CD1c-positive myeloid dendritic cell (primary cell): ENCODE measurements around the gene MYO3A.

Experiments used
- DNase-seq: peaks from one replicate; pipeline ENCODE4 v3.0.0-alpha.2; 2016; ENCODE audit errors: extremely low spot score

The MYO3A gene, protein sequence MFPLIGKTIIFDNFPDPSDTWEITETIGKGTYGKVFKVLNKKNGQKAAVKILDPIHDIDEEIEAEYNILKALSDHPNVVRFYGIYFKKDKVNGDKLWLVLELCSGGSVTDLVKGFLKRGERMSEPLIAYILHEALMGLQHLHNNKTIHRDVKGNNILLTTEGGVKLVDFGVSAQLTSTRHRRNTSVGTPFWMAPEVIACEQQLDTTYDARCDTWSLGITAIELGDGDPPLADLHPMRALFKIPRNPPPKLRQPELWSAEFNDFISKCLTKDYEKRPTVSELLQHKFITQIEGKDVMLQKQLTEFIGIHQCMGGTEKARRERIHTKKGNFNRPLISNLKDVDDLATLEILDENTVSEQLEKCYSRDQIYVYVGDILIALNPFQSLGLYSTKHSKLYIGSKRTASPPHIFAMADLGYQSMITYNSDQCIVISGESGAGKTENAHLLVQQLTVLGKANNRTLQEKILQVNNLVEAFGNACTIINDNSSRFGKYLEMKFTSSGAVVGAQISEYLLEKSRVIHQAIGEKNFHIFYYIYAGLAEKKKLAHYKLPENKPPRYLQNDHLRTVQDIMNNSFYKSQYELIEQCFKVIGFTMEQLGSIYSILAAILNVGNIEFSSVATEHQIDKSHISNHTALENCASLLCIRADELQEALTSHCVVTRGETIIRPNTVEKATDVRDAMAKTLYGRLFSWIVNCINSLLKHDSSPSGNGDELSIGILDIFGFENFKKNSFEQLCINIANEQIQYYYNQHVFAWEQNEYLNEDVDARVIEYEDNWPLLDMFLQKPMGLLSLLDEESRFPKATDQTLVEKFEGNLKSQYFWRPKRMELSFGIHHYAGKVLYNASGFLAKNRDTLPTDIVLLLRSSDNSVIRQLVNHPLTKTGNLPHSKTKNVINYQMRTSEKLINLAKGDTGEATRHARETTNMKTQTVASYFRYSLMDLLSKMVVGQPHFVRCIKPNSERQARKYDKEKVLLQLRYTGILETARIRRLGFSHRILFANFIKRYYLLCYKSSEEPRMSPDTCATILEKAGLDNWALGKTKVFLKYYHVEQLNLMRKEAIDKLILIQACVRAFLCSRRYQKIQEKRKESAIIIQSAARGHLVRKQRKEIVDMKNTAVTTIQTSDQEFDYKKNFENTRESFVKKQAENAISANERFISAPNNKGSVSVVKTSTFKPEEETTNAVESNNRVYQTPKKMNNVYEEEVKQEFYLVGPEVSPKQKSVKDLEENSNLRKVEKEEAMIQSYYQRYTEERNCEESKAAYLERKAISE (N-terminal part only)

DNA sequence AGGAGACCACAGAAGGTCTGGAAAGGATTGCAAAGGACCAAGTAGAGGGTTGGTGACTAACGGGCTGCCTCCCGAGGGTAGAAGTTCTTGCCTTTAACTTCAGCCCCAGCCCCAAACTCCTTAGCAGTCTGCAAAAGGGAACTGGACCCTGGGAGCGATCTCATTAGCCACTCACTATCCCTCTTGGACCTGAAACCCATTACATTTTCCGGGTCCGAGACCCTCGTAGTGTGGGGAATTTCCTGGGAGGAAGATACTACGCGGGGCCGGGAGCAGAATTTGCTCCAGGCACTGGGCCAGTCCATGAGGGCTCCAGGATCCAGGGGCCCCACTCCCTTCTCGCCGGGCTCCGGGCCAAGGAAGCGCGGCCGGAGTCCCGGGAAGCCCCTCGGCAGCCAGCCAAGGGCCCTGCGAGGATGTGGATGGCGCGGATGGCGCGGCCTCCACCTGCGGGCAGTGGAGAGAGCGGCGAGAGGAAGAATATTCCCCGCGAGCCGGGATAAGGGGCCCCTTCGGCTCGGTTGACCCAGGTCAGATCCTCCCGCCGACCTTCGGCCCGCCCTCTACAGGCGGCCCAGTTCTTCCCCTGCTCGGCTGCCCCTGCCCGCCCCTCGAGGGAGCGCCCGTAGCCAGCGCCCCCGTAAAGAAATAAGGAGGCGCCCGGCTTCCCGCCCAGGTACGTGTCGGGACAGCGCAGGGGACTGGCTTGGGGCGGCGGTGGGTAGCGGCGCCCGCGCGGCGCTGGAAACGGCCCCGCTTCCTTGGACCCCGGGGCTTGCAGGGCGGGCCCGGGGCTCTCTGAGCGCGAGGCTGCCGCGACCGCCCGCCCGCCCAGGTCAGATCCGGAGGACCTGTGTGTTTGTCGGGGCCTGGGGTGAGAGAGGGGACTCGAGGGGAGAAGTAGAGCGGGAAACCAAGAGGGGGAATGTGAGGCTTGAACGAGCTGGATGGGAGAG, at the start of gene MYO3A:
Gene MYO3A (plus strand): TSS at position 577 of the 956 bp plus-strand sequence. CDS start 17,882 bp downstream, outside the sequence.
- DNase-seq = no peak

DNA sequence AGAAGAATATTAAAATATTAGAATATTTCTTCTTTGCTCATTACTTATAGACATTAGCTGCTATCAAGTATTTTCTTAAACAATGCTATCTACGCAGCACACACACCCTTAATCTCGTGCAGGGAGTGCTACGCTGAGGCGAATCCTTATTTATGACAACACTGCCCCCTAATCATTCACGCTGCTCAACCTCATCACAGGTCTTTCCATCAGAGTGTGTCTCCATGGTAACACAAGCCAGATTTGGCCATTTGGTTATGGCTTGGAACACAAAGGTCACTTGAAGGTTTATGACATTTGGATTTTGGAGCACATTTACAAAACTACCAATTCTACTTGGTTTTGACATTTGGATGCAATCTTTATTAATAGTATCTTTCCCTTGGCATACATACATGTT, 45.4 kb upstream of the MYO3A start:
- no peak for DNase-seq

DNA sequence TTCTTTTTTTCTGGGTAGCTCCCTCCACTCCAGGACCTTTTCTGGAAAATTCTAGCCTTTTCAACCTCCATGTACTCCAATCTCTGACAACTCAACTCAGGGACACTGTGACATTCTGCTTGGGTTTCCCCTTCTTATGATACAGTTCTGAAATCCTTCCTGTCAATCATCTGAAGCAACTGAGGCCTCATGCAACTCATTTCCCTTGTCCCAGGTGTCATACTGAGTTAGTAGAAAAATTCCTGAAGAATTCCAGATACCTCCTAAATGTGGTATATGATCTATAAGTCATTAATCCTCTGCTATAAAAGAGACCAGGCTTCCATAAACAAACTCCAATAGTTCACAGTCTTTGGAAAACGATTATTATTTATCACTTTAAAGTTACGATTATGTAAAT, 43.0 kb upstream of the MYO3A start:
- DNase-seq = no peak

DNA sequence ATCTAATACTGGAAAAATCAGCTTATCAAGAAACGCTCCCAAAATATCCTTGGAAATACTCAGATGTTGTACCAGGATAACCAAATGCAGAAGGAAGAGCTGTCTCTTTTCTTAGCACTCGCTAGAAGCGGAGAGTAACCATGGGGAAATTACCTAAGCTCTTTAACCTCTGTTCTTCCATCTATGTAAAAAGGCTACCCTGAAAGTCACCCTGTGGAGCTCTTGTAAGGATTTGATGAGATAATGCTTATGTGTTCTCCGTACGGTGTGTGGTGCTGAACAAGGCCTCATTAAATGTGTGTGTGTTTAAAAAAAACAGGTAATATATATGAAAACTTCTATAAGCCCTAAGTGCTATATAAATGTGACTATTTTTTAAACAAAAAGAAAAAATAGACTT, 38.2 kb upstream of the MYO3A start:
- DNase-seq = no peak

DNA sequence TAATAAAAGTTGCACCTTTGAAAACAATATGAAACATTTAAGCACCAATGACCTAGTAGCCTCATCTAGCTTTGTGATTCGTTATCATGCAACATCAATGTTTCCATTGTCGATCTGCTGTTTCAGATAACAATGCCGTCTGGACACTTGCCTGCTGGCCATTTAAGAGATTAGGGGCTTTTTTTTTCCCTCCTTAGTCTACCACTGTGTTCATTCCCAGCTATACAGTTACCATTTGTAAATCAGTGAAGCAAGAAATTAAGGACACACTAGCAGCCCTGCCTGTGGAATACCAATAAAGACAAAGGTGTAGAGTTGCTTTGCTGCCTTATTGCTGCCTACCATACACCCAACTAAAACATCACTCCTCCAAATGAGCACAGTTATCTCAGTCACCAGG, 37.6 kb upstream of the MYO3A start:
- no peak for DNase-seq

DNA sequence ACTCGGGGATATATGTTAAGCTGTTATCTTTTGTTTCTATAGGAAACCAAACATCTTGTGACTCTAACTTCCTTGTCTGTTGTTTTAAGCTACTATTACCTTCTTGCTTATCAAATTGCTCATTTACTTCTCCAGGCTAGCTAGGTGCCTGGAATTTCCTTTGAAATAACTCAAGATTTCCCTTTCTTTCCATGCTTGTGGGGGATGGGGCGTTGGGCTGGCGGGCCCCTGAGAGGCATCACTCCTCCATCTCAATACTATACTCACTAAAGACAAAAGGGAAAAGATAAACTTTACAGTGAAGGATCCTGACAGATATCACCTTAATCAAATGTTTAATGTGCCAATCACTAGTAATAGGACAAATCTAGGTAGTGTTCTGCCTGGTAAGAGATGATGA, 34.7 kb upstream of the MYO3A start:
- no peak for DNase-seq

DNA sequence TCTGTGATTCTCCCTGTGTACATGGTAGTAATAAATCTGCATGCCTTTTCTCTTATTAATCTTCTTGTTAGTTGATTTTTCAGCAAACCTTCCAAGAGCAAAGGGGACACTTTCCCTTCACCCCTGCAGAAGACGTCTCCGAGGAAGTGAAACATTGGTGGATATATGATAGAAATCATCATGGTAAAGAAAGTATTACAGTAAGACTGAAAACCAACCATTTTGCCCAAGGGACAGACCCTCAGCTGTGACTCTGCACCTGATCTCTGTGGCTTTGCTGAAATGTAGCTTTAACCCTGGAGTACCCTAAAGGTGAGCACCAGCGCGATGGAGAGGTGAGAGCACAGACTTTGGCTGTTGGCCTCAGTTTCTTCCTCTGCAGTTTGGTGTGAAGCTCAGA, 32.8 kb upstream of the MYO3A start:
- DNase-seq = no peak

DNA sequence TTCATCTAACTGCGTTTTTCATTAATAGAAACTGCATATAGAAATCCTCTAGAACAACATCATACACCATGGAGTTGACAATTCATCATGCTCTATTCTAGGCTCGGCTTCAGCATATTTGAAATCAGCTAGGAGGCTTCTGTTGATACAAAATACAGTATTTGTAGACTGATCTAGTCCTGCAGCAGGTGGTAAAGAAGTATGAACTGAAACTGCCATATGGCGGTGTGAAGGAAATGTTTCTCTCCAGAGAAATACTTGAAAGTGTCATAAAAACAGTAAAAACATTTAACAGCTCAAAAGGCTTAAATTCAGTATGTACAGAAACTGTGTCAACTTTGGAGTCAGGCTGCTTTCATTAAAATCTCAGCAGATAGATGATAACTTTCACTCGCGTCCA, 32.0 kb upstream of the MYO3A start:
- no peak for DNase-seq

DNA sequence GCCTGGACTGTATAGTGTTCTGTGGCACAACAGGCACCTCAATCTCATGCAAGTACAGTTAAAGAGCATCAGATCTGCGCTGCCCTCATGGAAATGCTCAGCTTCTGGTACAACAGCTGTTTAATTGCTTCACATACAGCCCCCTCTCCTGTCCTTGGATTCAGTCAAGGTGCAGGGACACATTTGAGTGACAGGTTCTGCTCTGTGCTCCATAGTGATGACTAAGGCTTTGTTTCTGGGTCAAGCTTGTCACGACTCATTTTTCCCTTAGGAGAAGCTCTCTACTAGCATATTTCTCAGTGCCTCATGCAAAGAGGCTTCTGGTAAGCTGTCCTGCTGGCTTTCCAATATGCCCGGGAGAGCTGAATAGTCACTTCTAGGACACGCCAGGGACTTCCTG, 26.8 kb upstream of the MYO3A start:
- no peak for DNase-seq

DNA sequence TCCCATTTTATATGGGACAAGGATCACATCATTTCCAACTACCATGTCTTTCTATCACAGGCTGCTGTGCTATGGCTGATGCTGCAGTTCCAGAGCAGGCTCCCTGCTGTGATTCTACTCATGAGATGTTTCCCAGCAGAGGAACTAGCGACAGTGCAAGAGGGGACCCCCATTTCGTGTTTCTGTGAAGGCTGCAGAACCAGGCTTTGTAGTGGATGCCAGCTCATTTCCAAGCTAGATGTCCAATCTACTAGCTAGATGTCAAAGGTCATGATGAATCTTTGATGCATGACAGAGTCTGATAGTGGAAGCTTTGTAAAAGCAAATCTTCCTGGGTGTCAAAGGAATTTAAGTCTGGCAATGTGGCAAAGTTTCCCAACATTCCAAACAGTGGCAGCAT, 21.2 kb upstream of the MYO3A start:
- DNase-seq = no peak

DNA sequence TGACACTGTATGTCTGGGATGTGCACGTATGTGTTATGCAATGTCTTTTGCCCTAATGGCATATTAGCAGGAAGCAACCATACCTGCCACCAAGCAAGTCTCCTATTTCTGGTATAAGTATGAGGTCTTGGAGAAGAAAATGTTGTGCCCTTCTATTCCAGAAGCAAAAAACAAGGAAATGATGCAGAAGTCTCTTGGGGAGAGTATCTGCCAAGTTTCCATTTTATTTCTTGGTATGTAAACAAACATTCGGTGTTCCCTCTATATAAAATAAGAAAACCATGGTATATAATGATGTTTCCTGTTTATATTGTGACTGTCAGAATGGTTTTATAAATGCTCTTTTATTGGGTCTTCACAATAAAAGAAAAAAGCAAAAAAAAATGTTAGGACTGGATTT, 19.3 kb upstream of the MYO3A start:
- no peak for DNase-seq

DNA sequence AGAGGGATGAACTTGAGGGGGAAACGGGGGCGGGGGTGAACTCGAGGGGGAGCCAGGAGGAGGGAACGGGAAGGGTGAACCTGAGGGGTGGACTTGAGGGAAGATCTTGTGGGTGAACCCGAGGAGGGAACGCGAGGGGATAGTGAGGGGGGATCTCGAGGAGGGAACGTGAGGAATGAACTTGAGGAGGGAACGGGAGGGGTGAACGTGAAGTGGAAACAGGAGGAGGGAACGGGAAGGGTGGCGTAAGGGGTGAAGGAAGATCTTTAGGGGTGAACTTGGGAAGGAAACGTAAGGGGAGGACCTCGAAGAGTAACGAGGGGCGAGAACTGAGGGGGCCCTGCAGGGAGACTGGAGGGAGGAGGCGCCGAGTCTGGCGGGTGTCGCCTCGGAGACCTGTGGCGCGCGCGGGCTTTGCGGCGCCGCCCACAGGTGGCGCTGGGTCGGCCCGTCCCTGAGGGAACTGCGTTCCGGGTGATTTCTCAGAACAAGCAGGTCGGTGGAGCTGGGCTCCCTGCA, 651 bp downstream of the MYO3A start:
- DNase-seq = no peak

DNA sequence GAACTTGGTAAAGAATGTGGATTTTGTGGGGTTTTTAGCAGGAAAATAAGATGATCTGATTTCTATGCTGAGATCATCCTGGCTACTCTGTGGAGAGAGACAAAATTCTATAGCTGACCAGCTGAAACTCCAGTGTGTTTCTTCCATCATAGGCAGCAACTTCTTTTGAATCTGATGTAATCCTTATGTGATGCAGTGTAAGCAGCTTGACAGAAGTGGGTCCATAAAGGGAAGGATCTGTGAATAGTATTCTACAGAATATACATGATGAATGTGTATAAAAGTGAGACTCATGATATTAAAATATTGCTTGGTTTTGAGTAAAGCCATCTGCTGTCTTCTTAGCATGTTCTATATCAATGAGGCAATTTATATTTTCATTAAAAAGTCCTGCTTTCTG, 4.4 kb downstream of the MYO3A start:
- DNase-seq = no peak

DNA sequence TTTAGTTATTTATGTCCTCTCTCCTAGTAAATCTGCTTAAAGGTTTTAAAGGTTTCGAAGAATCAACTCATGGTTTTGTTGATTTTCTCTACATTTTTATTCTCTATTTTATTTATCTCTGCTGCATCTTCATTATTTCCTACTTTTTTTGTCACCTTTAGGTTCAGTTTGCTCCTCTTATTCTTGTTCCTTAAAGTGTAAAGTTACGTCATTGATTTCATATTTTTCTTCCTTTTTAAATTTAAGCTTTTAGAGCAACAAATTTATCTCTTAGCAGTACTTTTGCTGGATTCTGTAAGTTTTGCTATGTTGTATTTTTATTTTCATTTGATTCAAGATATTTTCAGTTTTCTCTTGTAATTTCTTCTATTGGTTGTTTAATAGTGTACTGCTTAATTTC, 10.7 kb downstream of the MYO3A start:
- no peak for DNase-seq

DNA sequence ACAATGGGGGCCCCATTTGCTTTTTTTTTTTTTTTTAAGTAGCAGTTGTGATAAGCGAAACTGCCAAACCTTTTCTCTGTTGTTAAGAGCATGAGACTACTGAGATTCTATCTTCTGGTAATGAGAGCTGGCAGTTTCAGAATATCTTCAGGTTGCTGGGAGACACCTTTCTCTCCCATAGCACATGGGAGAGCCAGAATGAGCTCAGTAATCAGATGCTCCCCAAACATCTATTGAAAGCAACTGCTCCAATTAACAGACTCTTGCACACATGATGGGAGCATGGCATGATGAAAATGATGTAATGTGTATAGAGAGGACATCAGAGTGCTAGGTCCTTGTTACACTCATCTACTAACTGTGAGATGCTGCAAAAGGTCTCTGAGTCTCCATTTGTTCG, 18.8 kb downstream of the MYO3A start:
- no peak for DNase-seq

DNA sequence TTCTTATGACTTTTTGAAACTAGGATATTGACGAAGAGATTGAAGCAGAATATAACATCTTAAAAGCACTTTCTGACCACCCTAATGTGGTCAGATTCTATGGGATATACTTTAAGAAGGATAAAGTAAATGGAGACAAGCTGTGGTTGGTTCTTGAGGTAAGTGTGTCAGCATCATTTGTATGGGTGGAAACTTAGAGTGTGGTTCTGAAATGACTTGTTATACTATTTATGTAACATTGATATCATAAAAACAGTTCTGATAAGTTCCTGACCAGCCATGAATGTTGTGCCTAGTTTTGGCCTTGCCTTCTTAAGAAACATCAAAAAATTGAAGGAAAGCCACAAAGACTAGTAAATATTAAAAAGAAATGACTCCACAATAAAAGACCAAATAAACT, 20.8 kb downstream of the MYO3A start:
- no peak for DNase-seq

DNA sequence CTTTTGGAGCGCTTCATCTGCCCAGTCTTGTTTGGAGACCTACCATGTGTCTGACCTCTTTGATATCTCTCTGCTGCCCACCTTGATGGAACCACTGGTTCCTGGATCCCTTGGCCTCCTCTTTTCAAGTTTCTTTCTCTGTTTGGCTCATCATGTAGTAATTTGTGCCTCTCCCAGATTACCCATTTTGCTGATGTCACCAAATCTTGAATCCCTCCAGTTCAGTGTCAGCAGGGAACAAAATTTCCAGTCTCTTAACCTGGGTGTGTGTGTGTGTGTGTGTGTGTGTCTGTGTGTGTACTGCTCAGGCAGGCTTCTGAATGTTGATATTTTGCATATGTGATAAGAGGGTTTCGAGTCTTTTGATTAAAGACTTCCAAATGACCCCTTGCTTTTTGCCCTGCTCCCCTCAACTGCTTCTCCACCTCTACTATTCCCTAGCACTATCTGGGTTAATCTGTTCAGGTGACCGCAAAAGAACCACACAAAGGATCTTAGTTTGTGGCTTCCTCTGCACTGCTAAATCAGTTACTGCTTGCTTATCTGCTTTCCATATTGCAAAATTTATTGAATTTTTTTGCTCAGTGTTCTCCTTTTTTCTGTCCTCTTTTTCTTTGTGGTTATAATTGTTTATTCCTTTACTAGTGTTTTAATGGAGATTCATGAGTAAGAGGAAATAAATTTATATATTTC, 25.7 kb downstream of the MYO3A start:
- no peak for DNase-seq

DNA sequence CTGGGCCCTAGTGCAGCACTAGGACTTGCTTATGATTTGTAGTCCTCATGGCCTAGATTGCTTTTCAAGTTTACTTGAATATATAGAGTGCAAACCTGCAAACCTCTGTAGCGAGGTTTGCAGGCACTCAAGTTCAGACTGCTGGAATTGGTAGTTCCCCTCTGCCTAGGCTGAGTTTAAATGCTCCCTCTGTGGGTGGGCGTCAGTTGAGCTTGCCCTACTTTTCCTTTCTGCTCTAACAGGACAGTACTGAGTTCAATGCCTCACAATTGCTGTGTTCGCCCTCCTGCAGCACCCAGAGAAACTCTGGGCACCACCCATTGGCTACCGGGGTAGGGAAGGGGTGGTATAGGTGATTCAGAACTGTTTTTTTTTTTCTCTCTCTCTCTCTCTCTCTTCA, 31.6 kb downstream of the MYO3A start:
- no peak for DNase-seq

DNA sequence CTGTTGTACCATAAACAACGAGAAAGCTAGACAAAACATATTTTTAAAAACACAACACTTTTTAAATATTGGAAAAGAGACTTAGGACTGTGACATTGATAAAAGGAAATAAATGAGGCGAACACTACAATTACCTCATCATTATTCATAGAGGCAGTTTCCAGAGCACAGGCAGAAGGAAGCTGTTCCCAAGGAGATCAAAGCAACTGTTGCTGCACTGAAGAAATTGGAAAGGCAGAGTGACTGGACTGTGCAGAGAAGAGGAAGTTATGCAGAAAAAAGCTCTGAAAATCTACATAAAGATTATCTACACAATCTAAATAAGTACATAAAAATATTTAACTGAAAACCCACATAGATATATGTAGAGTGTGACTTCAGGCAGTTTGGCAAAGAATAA, 32.8 kb downstream of the MYO3A start:
- no peak for DNase-seq

DNA sequence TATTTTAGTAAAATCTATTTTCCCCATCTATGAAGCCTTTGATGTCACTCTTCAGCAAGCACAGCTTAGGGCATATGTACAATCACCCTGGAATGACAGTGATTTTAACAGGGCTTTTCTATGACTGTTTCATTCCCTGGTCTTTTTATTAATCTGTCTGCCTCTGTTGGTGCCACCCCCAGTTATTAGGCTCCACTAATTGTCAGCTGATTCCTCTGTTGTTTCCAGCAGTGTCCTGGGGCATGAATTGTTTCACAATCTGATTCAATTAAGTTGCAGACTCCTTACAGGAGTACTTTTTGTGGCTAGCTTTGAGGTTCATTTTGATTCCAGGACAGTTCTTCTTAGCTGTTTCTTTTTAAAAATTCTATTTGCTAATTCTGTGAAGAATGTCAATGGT, 38.6 kb downstream of the MYO3A start:
- DNase-seq = no peak
